Germinal center (tissue), 1 donor: ENCODE results near the gene DNAJC24.

Experiments used
- DNase-seq: peaks from one replicate; pipeline ENCODE4 v3.0.0; 2012; ENCODE audit warnings: mixed read lengths, low spot score

Gene DNAJC24

DNA sequence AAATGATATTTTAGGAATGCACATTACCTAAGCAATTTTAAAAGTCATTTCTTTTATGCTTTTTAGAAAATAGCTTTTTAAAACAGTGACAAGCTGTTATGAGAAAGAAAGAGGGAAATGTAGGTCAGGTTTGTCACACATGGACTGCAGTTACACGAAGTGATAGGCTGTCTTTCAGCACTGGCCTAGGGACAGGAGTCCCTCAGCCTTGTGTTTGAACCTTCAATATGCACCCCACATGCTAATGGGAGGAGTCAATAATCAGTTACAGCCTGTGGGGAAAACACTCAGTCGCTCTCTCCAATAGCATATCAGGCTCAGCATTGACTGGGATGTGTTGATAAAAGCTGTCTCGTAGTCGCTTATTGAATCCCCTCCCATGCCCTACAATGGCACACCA is 45.8 kb downstream of the DNAJC24 start:
- DNase-seq, result no peak

DNA sequence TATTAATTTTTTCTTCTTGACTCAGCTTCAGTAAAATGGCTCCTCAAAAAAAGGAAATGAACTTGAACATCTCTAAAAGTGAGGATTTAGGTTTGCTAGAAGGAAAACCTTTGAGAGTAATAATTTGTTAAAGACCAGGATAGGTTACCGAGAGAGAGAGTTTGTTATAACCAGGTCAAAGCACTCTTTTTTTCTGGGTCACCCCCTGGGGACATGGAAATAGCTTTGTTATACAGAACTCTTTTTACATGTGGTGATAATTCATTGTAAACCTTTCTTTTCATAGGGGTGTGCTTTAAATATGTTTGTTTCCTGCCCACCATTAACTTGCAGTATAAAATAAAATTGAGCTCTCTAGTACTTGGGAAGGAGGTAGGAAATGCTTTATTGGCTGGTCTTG is 47.7 kb downstream of the DNAJC24 start:
- no peak for DNase-seq

DNA sequence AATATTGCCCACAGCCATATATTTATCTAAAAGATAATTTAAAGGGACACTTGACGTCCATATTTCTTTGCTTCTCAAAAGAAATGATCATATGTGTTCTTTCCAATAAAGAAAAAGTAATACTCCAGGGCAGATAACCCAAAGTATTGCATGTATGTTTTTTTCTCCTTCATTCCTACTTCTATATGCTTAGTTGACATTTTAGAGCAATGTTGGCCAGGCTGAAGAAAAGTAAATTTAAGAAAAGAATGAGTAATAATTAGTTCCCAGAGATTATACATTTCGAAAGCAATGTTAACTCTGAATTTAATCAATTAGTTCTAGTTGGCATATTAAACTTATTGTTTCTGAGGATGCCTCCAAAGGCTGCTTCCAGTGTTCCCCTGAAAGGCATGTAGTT is 48.2 kb downstream of the DNAJC24 start:
- DNase-seq, result no peak

- DNase-seq, result no peak
Observed at GRCh38 chr11:31419138-31419537, 49.5 kb downstream of the DNAJC24 start.

- no peak for DNase-seq
Observed at GRCh38 chr11:31419669-31420068, 50.0 kb downstream of the DNAJC24 start.

- no peak for DNase-seq
Observed at GRCh38 chr11:31421820-31422219, 52.2 kb downstream of the DNAJC24 start.

DNA sequence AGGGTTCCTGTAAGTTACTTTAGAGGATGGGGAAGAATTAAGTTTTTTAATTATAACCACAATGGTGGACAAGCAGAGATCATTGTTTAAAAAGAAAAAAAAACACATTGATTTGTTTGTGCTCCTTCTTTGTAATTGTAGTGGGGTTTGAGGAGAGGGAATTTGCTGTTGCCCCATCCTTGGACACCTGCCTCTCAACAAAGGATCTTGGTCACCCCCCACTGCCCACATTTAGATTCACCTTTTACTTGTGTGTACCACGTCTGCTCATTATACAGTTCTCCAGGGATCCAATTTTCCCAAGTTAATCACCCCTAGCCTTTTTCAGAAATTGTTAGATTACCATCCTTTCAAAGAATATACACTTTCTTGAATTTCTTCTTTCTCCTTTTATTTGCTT is 53.0 kb downstream of the DNAJC24 start:
- no peak for DNase-seq

DNA sequence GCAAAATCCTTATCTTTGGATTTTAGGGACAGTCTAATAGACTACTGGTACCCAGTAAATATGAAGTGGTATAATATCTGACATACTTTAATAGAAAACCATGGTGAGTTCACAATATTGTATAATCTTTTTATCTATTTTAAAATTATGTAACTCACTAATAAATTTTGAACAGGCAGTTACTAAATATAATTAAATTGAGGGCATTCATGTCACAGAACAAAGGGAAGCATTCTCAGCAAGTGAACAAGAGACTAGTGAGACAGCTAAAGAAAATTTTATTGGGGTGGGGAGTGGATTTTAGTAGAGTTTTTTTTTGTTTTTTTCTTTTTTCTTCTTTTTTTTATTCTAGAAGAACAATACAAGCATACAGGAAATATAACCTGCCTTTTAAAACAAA is 55.0 kb downstream of the DNAJC24 start:
- DNase-seq, result no peak

DNA sequence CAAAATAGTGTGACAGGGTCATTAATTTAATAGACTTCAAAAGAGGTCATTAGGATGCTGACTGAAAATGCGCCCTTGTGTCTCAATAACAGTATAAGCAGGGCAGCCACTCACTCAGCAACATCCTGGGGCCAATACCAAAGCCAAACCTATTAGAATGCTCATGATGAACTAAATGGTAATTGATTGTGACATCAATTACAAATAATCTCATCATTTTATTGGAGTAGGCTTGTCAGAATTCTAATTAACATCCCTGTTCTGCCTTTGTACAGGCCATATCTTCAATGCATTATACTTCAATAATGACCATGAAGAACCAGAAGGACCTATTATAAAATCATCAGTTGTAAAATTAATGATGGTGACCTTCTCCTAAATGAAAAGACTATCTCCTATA is 64.2 kb downstream of the DNAJC24 start:
- no peak for DNase-seq

- no peak for DNase-seq
Observed at GRCh38 chr11:31437742-31438435, 68.2 kb downstream of the DNAJC24 start.

DNA sequence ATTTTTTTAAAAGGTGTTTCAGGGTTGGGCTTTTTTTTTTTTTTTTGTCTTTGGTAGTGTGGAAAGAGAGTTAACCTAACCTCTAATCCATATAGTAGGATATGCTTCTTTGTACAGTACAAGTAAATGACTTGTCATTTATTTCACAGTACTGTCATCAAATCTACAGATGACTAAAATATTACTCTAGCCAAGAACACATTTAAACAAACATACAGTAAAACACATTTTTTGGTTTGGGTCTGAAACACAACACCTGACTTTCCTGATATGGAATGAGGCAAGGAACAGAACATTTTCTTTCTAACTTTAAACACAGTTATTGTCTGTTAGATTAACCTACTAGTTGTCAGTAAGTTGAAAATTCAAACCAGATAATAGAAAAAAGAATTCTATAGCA is 71.6 kb downstream of the DNAJC24 start:
- no peak for DNase-seq

- DNase-seq, result no peak
Observed at GRCh38 chr11:31442086-31442485, 72.4 kb downstream of the DNAJC24 start.

- no peak for DNase-seq
Observed at GRCh38 chr11:31443802-31444201, 74.1 kb downstream of the DNAJC24 start.

DNA sequence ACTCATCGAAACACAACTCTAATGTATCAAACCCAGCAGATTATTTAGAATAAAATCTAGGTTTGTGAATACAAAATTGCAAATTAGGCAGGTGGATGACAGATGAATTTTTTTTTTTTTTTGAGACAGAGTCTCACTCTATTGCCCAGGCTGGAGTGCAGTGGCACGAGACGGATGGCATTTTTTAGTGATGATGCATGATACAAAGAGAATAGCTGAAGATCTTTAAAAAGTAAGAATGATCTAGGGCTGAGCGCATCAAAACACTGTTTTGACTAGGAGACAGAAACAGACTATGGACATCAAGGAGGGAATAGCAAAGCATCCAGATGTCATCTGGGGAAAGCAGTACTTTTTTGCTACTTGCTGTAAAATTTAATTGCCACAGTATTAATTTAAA is 76.0 kb downstream of the DNAJC24 start:
- DNase-seq, result no peak

- no peak for DNase-seq
Observed at GRCh38 chr11:31449040-31449439, 79.4 kb downstream of the DNAJC24 start.

DNA sequence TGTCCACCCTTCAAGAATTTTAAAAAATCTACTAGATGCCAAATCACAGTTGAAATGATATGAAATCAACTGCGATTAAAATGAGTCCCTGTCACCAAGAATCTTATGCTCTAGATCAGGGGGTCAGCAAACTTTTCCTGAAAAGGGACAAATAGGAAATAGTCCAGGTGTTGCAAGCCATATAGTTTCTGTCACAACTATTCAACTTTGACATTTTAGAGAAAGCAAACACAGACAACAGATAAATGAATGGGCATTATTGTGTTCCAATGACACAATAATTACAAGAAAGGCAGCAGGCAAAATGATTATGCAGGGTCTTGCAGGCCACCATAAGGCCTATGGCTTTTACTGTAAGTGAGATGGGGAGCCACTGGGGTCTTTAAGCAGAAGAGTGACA is 81.2 kb downstream of the DNAJC24 start:
- no peak for DNase-seq

DNA sequence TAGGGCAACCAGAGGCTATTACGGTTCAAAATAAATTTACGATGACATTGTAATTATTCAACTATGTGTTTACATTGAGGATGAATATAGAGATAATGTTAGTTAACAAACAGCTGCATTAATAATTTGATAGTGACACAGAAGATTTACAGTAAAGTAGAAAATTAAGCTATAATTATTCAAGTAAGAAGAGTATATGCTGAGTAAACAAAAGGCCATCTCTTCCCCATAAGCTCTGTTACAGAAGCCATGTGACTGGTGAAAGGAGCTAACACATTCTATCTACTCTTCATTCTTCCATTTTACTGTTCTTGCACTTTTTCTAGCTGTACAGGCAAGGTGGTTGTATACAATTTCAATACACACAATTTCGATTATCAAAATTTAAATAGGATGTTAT is 85.5 kb downstream of the DNAJC24 start:
- no peak for DNase-seq

- no peak for DNase-seq
Observed at GRCh38 chr11:31464436-31464835, 94.8 kb downstream of the DNAJC24 start.

DNA sequence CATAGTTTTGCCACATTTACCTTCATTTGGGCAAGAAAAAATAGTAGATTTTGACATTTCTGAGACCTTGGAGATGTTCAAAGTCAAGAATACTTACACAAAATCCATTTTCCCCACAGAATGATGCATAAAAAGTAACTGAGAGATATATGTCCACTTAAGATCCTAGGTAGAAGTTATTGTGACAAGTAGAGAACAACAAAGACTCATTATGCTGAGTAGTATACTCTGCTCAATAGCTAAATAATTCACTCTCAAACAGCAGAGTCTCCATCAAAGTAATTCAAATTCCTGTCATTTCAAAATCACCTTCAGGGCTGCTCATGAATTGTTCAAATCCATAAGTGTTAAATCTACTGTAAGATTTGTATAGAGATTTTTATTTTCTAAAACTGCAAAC is 104.4 kb downstream of the DNAJC24 start:
- DNase-seq, result no peak

GRCh38 chr11:31477528-31478222 is 108.0 kb downstream of the DNAJC24 start:
- no peak for DNase-seq

DNA sequence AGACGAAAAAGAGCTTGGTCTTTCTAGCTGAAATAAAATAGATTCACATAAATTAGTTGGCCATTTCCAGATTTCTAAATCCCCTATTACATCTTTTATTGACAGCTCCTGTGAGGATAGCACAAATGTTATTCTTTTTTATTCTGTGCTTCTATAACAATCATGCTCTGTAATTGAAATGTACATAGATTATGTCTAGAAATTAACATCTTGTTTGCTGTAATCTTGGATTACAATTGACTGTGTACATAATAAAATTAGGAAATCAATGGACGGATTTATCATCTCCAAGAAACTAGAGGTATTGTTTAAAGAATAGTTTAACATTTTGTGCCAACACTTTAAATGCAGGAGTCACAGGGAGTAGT is 108.5 kb downstream of the DNAJC24 start:
- no peak for DNase-seq

GRCh38 chr11:31479066-31479465 is 109.4 kb downstream of the DNAJC24 start:
- DNase-seq, result no peak

- DNase-seq, result no peak
Observed at GRCh38 chr11:31480930-31481329, 111.3 kb downstream of the DNAJC24 start.
